ENCODE measurements around the gene RSBN1.

- TF ChIP-seq, protein P1, sequence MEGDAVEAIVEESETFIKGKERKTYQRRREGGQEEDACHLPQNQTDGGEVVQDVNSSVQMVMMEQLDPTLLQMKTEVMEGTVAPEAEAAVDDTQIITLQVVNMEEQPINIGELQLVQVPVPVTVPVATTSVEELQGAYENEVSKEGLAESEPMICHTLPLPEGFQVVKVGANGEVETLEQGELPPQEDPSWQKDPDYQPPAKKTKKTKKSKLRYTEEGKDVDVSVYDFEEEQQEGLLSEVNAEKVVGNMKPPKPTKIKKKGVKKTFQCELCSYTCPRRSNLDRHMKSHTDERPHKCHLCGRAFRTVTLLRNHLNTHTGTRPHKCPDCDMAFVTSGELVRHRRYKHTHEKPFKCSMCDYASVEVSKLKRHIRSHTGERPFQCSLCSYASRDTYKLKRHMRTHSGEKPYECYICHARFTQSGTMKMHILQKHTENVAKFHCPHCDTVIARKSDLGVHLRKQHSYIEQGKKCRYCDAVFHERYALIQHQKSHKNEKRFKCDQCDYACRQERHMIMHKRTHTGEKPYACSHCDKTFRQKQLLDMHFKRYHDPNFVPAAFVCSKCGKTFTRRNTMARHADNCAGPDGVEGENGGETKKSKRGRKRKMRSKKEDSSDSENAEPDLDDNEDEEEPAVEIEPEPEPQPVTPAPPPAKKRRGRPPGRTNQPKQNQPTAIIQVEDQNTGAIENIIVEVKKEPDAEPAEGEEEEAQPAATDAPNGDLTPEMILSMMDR (IDR thresholded peaks at IDR 0.05): no peak
- no peak for TF ChIP-seq POLR2A (IDR thresholded peaks at IDR 0.05)
These were observed 22.4 kb upstream of the RSBN1 start for GRCh38 chr1:113834716-113835115.
